ENCODE data around the gene SRRT. TPM values are rescaled to one million over a fixed set of nuclear protein-coding genes. Genes with fewer than 3 reads are reported as not detected.
"Not testable (repeated sequence)": the region's sequence is repeated elsewhere in the genome, so short reads cannot be mapped to it uniquely, and the experiment has no call there.

Gene SRRT
- total and polyA plus RNA-seq, 2 donors, result 31.2 to 69.9 TPM

GRCh38 chr7:100837099-100837836 is 37.6 kb upstream of the SRRT start:
- DNase-seq (ENCODE audit: extremely low spot score), result peak; percentile 83
- H3K4me1 ChIP-seq (ENCODE audit: insufficient read depth), result no peaks in the 10 kb centered on the region
- 2% methylated on average over 37 of the region's 37 CpGs for WGBS
- no peaks in the 10 kb centered on the region for H3K36me3 ChIP-seq (ENCODE audit: insufficient read depth)
- H3K27ac ChIP-seq (ENCODE audit: low read depth), result peak overlapping the region; percentile 79
- peak overlapping the region; percentile 33 for H3K4me3 ChIP-seq (ENCODE audit: low read depth, low read length)

GRCh38 chr7:100839361-100839760 is 35.5 kb upstream of the SRRT start:
- Histone ChIP-seq H3K36me3 (ENCODE audit: insufficient read depth) (no peaks in the 10 kb centered on the region), H3K4me1 (ENCODE audit: insufficient read depth) (no peaks in the 10 kb centered on the region), H3K4me3 (ENCODE audit: low read depth, low read length) (no peak overlapping the region), H3K27ac (ENCODE audit: low read depth) (no peak overlapping the region)
- no peak for DNase-seq (ENCODE audit: extremely low spot score)
- WGBS, result 95% methylated on average over 18 of the region's 18 CpGs

GRCh38 chr7:100840470-100841100 is 34.3 kb upstream of the SRRT start:
- WGBS, result 63% methylated on average over 8 of the region's 8 CpGs
- no peak overlapping the region for H3K4me3 ChIP-seq (ENCODE audit: low read depth, low read length)
- no peaks in the 10 kb centered on the region for H3K36me3 ChIP-seq (ENCODE audit: insufficient read depth)
- H3K4me1 ChIP-seq (ENCODE audit: insufficient read depth), result no peaks in the 10 kb centered on the region
- H3K27ac ChIP-seq (ENCODE audit: low read depth), result no peak overlapping the region
- DNase-seq (ENCODE audit: extremely low spot score), result no peak

GRCh38 chr7:100847360-100847759 is 27.5 kb upstream of the SRRT start:
- no peak overlapping the region for H3K27ac ChIP-seq (ENCODE audit: low read depth)
- H3K36me3 ChIP-seq (ENCODE audit: insufficient read depth), result no peaks in the 10 kb centered on the region
- no peak overlapping the region for H3K4me3 ChIP-seq (ENCODE audit: low read depth, low read length)
- no peaks in the 10 kb centered on the region for H3K4me1 ChIP-seq (ENCODE audit: insufficient read depth)
- WGBS, result 95% methylated on average over 4 of the region's 4 CpGs
- no peak for DNase-seq (ENCODE audit: extremely low spot score)

GRCh38 chr7:100852048-100852872 is 22.6 kb upstream of the SRRT start, which contains the start of gene SLC12A9:
SLC12A9 (plus strand) TSS chr7:100852713; CDS start chr7:100854198, 1,485 bp downstream.
- Histone ChIP-seq H3K4me3 (ENCODE audit: low read depth, low read length) (peak within 1 kb of the TSS; percentile 70), H3K27ac (ENCODE audit: low read depth) (peak within 1 kb of the TSS; percentile 62), H3K36me3 (ENCODE audit: insufficient read depth) (no peaks in the 10 kb centered on the region), H3K4me1 (ENCODE audit: insufficient read depth) (no peaks in the 10 kb centered on the region)
- DNase-seq (ENCODE audit: extremely low spot score), result no peak
- WGBS, result under 1% methylated on average over 71 of the region's 71 CpGs

GRCh38 chr7:100854146-100854895 is 20.6 kb upstream of the SRRT start:
- no peak for DNase-seq (ENCODE audit: extremely low spot score)
- H3K4me3 ChIP-seq (ENCODE audit: low read depth, low read length), result no peak overlapping the region
- no peaks in the 10 kb centered on the region for H3K36me3 ChIP-seq (ENCODE audit: insufficient read depth)
- 90% methylated on average over 14 of the region's 14 CpGs for WGBS
- no peak overlapping the region for H3K27ac ChIP-seq (ENCODE audit: low read depth)
- no peaks in the 10 kb centered on the region for H3K4me1 ChIP-seq (ENCODE audit: insufficient read depth)

GRCh38 chr7:100854899-100855298 is 20.0 kb upstream of the SRRT start:
- H3K4me1 ChIP-seq (ENCODE audit: insufficient read depth); H3K36me3 ChIP-seq (ENCODE audit: insufficient read depth); H3K4me3 ChIP-seq (ENCODE audit: low read depth, low read length); H3K27ac ChIP-seq (ENCODE audit: low read depth); DNase-seq (ENCODE audit: extremely low spot score): not testable (repeated sequence)
- 96% methylated on average over 9 of the region's 9 CpGs for WGBS

GRCh38 chr7:100855515-100855914 is 19.4 kb upstream of the SRRT start:
- Histone ChIP-seq H3K4me3 (ENCODE audit: low read depth, low read length) (no peak overlapping the region), H3K4me1 (ENCODE audit: insufficient read depth) (no peaks in the 10 kb centered on the region), H3K27ac (ENCODE audit: low read depth) (no peak overlapping the region), H3K36me3 (ENCODE audit: insufficient read depth) (no peaks in the 10 kb centered on the region)
- DNase-seq (ENCODE audit: extremely low spot score), result no peak
- WGBS, result 89% methylated on average over 10 of the region's 10 CpGs

GRCh38 chr7:100856871-100857282 is 18.0 kb upstream of the SRRT start:
- Histone ChIP-seq H3K4me1 (ENCODE audit: insufficient read depth) (no peaks in the 10 kb centered on the region), H3K27ac (ENCODE audit: low read depth) (no peak overlapping the region), H3K36me3 (ENCODE audit: insufficient read depth) (peaks cover 2% of the 10 kb centered on the region), H3K4me3 (ENCODE audit: low read depth, low read length) (no peak overlapping the region)
- WGBS, result 83% methylated on average over 16 of the region's 16 CpGs
- DNase-seq (ENCODE audit: extremely low spot score), result no peak

GRCh38 chr7:100859856-100860255 is 15.0 kb upstream of the SRRT start:
- no peak for DNase-seq (ENCODE audit: extremely low spot score)
- H3K4me1 ChIP-seq (ENCODE audit: insufficient read depth), result no peaks in the 10 kb centered on the region
- H3K36me3 ChIP-seq (ENCODE audit: insufficient read depth), result peaks cover 2% of the 10 kb centered on the region
- H3K4me3 ChIP-seq (ENCODE audit: low read depth, low read length), result no peak overlapping the region
- no peak overlapping the region for H3K27ac ChIP-seq (ENCODE audit: low read depth)
- 88% methylated on average over 15 of the region's 15 CpGs for WGBS

GRCh38 chr7:100860702-100861615 is 13.9 kb upstream of the SRRT start:
- Histone ChIP-seq H3K4me3 (ENCODE audit: low read depth, low read length) (no peak overlapping the region), H3K4me1 (ENCODE audit: insufficient read depth) (no peaks in the 10 kb centered on the region), H3K27ac (ENCODE audit: low read depth) (no peak overlapping the region), H3K36me3 (ENCODE audit: insufficient read depth) (peaks cover 2% of the 10 kb centered on the region)
- 91% methylated on average over 18 of the region's 18 CpGs for WGBS
- no peak for DNase-seq (ENCODE audit: extremely low spot score)

- Histone ChIP-seq H3K36me3 (ENCODE audit: insufficient read depth) (peaks cover 2% of the 10 kb centered on the region), H3K27ac (ENCODE audit: low read depth) (no peak overlapping the region), H3K4me1 (ENCODE audit: insufficient read depth) (no peaks in the 10 kb centered on the region), H3K4me3 (ENCODE audit: low read depth, low read length) (no peak overlapping the region)
- DNase-seq (ENCODE audit: extremely low spot score), result no peak
- 92% methylated on average over 14 of the region's 14 CpGs for WGBS
Observed at GRCh38 chr7:100861616-100861985, 13.3 kb upstream of the SRRT start.
